ENCODE results near the gene GPRC5A.

- TF ChIP-seq SIN3A (IDR thresholded peaks at IDR 0.05; ENCODE audit: borderline replicate concordance, insufficient read depth, low read length): no peak
- TF ChIP-seq, protein P1, sequence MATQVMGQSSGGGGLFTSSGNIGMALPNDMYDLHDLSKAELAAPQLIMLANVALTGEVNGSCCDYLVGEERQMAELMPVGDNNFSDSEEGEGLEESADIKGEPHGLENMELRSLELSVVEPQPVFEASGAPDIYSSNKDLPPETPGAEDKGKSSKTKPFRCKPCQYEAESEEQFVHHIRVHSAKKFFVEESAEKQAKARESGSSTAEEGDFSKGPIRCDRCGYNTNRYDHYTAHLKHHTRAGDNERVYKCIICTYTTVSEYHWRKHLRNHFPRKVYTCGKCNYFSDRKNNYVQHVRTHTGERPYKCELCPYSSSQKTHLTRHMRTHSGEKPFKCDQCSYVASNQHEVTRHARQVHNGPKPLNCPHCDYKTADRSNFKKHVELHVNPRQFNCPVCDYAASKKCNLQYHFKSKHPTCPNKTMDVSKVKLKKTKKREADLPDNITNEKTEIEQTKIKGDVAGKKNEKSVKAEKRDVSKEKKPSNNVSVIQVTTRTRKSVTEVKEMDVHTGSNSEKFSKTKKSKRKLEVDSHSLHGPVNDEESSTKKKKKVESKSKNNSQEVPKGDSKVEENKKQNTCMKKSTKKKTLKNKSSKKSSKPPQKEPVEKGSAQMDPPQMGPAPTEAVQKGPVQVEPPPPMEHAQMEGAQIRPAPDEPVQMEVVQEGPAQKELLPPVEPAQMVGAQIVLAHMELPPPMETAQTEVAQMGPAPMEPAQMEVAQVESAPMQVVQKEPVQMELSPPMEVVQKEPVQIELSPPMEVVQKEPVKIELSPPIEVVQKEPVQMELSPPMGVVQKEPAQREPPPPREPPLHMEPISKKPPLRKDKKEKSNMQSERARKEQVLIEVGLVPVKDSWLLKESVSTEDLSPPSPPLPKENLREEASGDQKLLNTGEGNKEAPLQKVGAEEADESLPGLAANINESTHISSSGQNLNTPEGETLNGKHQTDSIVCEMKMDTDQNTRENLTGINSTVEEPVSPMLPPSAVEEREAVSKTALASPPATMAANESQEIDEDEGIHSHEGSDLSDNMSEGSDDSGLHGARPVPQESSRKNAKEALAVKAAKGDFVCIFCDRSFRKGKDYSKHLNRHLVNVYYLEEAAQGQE (IDR thresholded peaks at IDR 0.05; ENCODE audit: insufficient read depth in 1 of 2, low read depth in 2 of 2, low read length in 2 of 2): no peak
Measured at GRCh38 chr12:12952036-12952435, 60.7 kb downstream of the GPRC5A start, which contains the start of gene GPRC5D.
